GM19193 (cell line): Measurements from ENCODE around the gene THSD7A.

Source experiments
- POLR2A ChIP-seq: IDR thresholded peaks from 4 replicates; pipeline ENCODE4 v1.6.1; 2011; ENCODE audit not compliant: insufficient read depth, insufficient read length; ENCODE audit errors: extremely low read depth

The THSD7A gene

DNA sequence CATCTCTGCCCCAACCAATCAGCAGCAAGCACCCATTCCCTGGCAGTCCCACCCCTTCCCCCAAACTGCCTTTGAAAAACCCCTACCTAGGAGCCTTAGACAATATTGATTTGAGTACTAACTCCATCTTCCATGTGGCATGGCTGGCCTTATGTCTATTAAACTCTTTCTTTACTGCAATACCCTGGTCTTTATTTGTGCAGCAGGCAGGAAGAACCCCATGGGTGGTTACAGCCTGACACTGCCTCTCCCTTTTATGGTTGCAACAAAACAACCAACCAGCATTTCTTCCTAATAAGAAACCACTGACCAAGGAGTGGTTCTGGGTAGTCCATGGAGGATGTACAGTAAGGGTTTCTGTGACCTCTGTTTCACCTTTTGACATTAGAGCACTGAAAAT is 418.1 kb downstream of the THSD7A start:
- no peak for TF ChIP-seq POLR2A

GRCh38 chr7:11412036-11412435 is 420.0 kb downstream of the THSD7A start:
- no peak for TF ChIP-seq POLR2A

DNA sequence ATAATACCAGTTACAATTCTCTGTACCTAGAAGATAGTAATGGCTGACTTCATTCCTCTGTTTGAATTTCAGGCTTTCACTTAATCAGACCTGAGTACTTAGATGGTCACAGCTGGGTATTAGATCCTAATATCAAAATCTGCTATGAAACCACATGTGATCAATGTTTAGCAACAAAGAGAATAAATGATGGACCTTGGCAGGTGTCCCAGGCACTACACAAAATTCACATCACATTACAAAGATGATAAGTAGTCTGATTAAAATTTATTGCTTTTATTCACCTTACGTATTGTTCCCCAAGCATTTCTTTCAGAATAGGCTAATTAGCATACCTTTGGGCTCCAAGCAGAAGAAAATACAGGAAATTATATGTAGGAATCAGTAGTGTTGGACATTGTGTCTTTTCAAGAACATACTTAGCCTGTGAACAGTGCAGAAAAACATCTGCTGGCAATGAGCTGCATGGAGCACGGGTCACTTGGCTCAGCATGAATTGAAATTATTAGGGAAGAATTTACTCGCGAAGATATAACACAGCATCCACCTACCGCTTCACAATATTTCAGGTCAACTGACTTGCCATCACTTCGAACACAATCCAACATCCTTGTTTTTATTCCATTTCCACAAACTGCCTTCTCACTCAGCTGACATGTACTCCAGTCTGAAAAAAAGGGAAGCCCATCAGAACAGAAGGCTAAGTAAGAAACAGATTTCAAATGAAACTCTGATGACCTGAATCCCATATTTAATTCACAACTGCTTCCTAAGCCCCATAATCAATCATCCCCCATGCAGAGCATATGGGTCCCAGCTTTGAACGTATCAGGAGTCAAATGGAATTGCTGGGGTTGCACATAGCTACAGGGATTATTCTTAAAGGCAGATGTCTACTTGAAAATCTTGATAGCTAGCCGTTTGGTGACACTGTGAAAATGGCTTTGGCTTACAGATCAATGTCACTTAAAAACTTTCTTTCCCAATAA is 421.0 kb downstream of the THSD7A start:
- no peak for TF ChIP-seq POLR2A

- no peak for TF ChIP-seq POLR2A
These were observed 427.6 kb downstream of the THSD7A start for GRCh38 chr7:11404355-11404754.

- TF ChIP-seq POLR2A = no peak
These were observed 428.2 kb downstream of the THSD7A start for GRCh38 chr7:11403781-11404180.

- no peak for TF ChIP-seq POLR2A
These were observed 437.6 kb downstream of the THSD7A start for GRCh38 chr7:11394438-11394837.

GRCh38 chr7:11379641-11380040 is 452.4 kb downstream of the THSD7A start:
- TF ChIP-seq POLR2A = no peak

GRCh38 chr7:11376529-11376928 is 455.5 kb downstream of the THSD7A start:
- no peak for TF ChIP-seq POLR2A

GRCh38 chr7:11374629-11375028 is 457.4 kb downstream of the THSD7A start:
- TF ChIP-seq POLR2A = no peak

- no peak for TF ChIP-seq POLR2A
These were observed 458.4 kb downstream of the THSD7A start for GRCh38 chr7:11373546-11374142.

DNA sequence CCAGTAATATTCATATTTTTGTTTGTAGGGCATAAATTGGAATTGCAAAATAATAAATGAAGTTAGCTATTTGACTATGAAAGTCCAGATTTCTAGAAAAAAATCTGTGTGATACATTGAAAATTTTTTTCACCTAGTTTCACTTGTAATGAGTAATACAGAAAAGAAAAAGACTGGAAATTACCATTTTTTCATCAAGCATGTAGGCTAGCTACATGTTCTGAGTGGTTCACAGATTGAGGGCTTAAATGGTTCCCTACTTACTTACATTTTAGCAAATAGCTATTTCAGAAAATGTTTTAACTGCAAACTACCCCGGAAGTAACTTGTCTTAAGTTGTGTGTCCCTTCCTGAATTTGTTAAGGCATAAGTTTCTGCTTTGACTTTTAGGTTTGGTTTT is 462.3 kb downstream of the THSD7A start:
- no peak for TF ChIP-seq POLR2A

DNA sequence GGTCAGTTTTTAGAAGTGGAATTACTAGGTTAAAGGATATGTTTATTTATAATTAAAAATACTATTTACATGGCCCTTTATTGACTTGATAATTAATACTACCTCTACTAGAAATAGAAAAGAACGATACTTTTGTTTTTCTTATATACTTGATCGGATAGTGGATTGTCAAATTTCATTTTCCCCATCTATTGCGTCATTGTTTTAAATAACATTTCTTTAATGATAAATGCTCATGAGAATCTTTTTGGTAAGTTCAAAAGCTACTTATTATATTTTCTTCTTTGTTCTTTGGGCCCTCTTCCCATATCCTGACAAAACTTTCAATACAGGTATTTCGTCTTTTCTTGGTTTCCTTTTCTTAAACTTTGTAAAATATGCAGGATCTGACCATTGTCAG is 465.9 kb downstream of the THSD7A start:
- TF ChIP-seq POLR2A = no peak

DNA sequence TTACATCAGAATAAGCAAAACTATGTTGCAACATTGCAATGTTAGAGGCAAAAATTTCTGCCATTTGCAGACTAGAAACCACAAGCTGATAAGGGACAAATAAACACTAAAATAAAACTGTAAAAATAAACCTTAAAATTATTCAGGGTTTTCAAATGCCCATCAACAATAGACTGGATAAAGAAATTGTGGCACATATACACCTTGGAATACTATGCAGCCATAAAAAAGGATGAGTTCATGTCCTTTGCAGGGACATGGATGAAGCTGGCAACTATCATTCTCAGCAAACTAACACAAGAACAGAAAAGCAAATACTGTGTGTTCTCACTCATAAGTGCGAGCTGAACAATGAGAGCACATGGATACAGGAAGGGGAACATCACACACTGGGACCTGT is 473.4 kb downstream of the THSD7A start:
- TF ChIP-seq POLR2A = no peak

DNA sequence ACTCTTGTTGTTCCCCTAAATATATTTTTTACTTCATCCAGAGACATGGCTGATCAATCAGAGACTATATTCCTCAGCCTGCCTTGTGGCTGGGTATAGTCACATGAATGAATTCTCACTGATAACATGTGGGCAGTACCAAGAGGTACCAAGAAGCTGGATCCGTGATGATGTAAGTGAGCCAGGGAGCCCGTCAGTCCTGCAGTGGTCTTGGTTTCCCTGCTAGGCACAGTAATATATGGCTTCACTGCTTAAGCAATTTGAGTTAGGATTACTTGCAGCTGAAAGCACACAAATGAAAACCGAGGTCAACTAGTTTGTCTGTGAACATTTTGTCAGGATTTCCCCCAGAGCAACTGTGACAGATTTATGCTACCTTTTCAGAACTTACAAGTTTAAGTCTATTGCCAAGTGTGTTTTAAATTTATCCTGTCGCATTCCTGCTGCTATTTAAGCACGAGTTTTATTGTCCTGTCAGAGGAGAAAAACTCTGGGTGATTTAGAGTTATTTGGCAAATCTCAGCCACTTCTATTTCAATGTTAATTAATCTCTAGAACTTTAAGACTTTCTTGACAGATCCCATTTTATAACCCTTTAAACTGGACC is 476.5 kb downstream of the THSD7A start:
- no peak for TF ChIP-seq POLR2A

DNA sequence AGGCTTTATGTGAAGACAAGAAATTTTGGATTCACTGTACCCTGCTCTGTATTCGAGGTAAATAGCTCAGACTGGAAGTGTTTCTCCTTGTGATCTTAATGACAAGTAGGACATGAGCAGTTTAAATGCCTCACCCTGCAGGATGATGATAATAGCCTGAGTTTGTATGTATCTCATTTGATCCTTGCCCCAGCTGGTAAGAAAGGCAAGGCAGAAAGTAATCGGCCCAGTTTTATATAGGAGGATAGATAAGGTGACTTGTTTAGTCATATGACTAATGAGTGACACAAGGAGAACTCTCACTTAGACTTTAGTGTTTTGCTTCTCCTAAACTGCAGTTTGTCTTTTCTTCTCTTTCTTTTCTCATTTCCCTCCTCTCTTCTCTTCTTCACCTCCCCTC is 485.7 kb downstream of the THSD7A start:
- TF ChIP-seq POLR2A = no peak

DNA sequence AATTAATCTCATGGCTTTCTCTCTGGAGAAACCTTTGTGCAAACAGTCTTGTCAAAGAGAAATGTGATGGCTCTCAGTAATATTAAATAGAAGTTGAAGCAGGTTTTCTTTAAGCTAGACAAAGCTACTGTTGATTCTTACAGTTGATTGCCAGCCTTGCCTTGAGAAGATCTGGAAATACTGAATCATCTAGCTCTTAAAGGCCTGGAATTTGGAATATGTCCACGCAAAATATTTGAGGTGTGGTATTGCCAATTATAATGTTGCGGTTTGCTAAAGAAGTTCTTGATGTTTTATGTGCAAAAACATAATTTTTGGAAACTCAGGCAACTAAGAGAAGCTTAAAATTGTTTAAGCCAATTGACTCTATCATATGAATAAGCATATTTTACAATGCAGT is 486.4 kb downstream of the THSD7A start:
- no peak for TF ChIP-seq POLR2A
